AG04449 (cell line): Measurements from ENCODE around the gene NFIX.
A peak's percentile ranks its signal among the peaks of the same experiment; 100 is the strongest.

ENCODE experiments used
- CTCF ChIA-PET: fragments of 350-600 bp; formaldehyde crosslinking; extraction: SDS; loops from one replicate; lab custom pipeline; 2021; ENCODE audit warnings: antibody characterized with exemption; lab: Yijun Ruan, JAX
- POLR2A ChIA-PET: fragments of 400-600, 350-600 bp; formaldehyde crosslinking; extraction: SDS; loops from one replicate; lab custom pipeline; 2020; ENCODE audit warnings: antibody characterized with exemption, inconsistent platforms; lab: Yijun Ruan, JAX
- DNase-seq: peaks from one replicate; pipeline ENCODE4 v3.0.0-alpha.2; 2010; ENCODE audit warnings: low read depth, low spot score
- H3K4me3 ChIP-seq: 2 replicates; pipeline ENCODE4 v1.5.1; 2011; ENCODE audit warnings: low read depth, mild to moderate bottlenecking, control low read depth, low read length
- CTCF ChIP-seq: IDR thresholded peaks from one replicate; pipeline ENCODE4 v1.5.1; 2011; ENCODE audit warnings: mild to moderate bottlenecking, moderate library complexity, low read length, control low read depth, inconsistent platforms; ENCODE audit not compliant: insufficient read depth; ENCODE audit errors: missing control alignments

NFIX gene

GRCh38 chr19:13051557-13052165 lies 56.4 kb downstream of the NFIX start:
- no peak for DNase-seq
- ChIA-PET CTCF (interaction anchor here (0.9 to 22.5 kb wide), 7 partner anchors 9 to 86 kb away, joined by 3 to 550 read pairs (median 60); no protein-coding TSS in a partner anchor), POLR2A (no interaction called here)
- no peak overlapping the region for H3K4me3 ChIP-seq
- TF ChIP-seq CTCF = no peak

- H3K4me3 ChIP-seq = no peak overlapping the region
- CTCF ChIA-PET = interaction anchor here (1.0 to 22.5 kb wide), 6 partner anchors 8 to 87 kb away, joined by 3 to 550 read pairs (median 244); no protein-coding TSS in a partner anchor
- no peak for TF ChIP-seq CTCF
- no peak for DNase-seq
- POLR2A ChIA-PET = no interaction called here
Observed at GRCh38 chr19:13052447-13053175, 57.3 kb downstream of the NFIX start.

- POLR2A ChIA-PET = interaction anchor here (0.6 to 3.5 kb wide), 5 partner anchors 9 to 31 kb away, joined by 3 to 23 read pairs (median 5); no protein-coding TSS in a partner anchor
- CTCF ChIA-PET = interaction anchor here (1.0 to 22.5 kb wide), 8 partner anchors 8 to 88 kb away, joined by 3 to 550 read pairs (median 37); no protein-coding TSS in a partner anchor
- DNase-seq = no peak
- TF ChIP-seq CTCF = no peak
- H3K4me3 ChIP-seq = no peak overlapping the region; the same call in 1 of the 2 replicates
Observed at GRCh38 chr19:13053238-13053637, 58.0 kb downstream of the NFIX start.

- CTCF ChIA-PET = interaction anchor here (1.0 to 22.5 kb wide), 12 partner anchors 7 to 89 kb away, joined by 3 to 550 read pairs (median 10); no protein-coding TSS in a partner anchor
- no peak for TF ChIP-seq CTCF
- DNase-seq = peak; percentile 64
- H3K4me3 ChIP-seq = peak overlapping the region; percentile 20
- POLR2A ChIA-PET = interaction anchor here (0.6 to 3.5 kb wide), 10 partner anchors 10 to 694 kb away, joined by 3 to 23 read pairs (median 4); a partner anchor contains a TSS
Observed at GRCh38 chr19:13053761-13054625, 58.7 kb downstream of the NFIX start.

- ChIA-PET POLR2A (interaction anchor here (0.5 to 3.5 kb wide), 14 partner anchors 11 to 693 kb away, joined by 3 to 23 read pairs (median 4); a partner anchor contains a TSS), CTCF (interaction anchor here (1.2 to 22.5 kb wide), 9 partner anchors 8 to 89 kb away, joined by 3 to 550 read pairs (median 14); no protein-coding TSS in a partner anchor)
- no peak overlapping the region; the same call in none of the 2 replicates for H3K4me3 ChIP-seq
- no peak for TF ChIP-seq CTCF
- DNase-seq = no peak
Observed at GRCh38 chr19:13054626-13055212, 59.4 kb downstream of the NFIX start.
